ENCODE data around the gene SP4.

The SP4 gene

GRCh38 chr7:21443149-21443841 is 15.4 kb downstream of the SP4 start:
- TF ChIP-seq ZFX (IDR thresholded peaks at IDR 0.05; ENCODE audit: borderline replicate concordance) (no peak), CTCF (IDR thresholded peaks at IDR 0.05) (no peak)
- no peak overlapping the region for H3K27ac ChIP-seq

DNA sequence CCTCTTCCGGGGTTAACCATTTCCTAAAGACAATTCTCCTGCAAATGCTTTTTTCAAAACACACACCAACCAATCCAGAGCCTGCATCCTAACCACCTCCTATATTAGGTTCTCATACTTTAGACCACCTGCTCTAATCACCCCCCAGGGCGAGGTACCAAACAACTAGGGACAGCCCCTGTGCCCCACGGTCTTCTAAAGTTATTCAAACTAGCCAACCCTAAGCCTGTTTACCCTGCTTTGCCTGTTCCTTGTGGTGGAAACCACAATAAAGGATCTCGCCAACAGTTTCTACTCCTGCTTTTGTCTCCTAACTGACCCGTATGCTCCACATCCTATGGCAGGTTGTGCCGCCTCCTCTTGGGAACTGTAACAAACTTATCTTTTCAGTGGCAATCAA is 21.1 kb downstream of the SP4 start:
- TF ChIP-seq ZFX (IDR thresholded peaks at IDR 0.05; ENCODE audit: borderline replicate concordance): no peak
- no peak overlapping the region for H3K27ac ChIP-seq

- TF ChIP-seq CTCF (IDR thresholded peaks at IDR 0.05): no peak
- TF ChIP-seq ZFX (IDR thresholded peaks at IDR 0.05; ENCODE audit: borderline replicate concordance): no peak
- H3K27ac ChIP-seq: no peak overlapping the region
These were observed 22.2 kb downstream of the SP4 start for GRCh38 chr7:21450076-21450475.

DNA sequence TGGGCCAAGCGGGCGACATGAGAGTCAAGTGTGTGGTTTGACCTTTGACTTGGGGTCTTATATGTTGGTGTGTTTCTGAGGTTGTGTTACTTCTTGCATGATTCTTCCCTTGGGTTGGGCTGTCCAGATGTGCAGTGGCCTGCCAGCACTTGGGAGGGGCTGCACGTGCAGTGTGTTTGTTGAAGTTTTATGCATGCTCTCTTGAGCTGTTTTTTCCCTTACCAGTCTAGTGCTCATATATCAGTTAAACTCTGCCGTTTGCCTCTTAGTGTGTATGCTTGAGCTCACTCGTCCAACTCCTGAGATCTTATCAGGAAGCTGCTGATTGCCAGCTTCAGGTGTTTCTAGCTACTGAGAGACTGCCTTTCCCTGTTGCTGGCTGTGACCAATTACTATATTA is 23.1 kb downstream of the SP4 start:
- H3K27ac ChIP-seq: no peak overlapping the region
- TF ChIP-seq ZFX (IDR thresholded peaks at IDR 0.05; ENCODE audit: borderline replicate concordance) (no peak), CTCF (IDR thresholded peaks at IDR 0.05) (no peak)

GRCh38 chr7:21454182-21454581 is 26.3 kb downstream of the SP4 start:
- TF ChIP-seq CTCF (IDR thresholded peaks at IDR 0.05) (no peak), ZFX (IDR thresholded peaks at IDR 0.05; ENCODE audit: borderline replicate concordance) (no peak)
- no peak overlapping the region for H3K27ac ChIP-seq

GRCh38 chr7:21454906-21455305 is 27.0 kb downstream of the SP4 start:
- TF ChIP-seq CTCF (IDR thresholded peaks at IDR 0.05) (no peak), ZFX (IDR thresholded peaks at IDR 0.05; ENCODE audit: borderline replicate concordance) (no peak)
- H3K27ac ChIP-seq: no peak overlapping the region

DNA sequence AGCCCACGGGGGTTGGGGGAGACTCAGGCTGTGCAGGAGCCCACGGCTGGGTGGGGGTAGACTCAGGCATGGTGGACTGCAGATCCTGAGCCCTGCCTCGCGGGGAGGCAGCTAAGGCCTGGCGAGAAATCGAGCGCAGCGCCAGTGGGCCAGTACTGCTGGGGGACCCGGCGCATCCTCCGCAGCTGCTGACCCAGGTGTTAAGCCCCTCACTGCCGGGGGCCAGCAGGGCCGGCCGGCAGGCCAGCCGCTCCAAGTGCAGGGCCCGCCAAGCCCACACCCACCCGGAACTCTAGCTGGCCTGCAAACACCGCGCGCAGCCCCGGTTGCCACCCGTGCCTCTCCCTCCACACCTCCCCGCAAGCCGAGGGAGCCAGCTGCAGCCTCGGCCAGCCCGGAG is 33.4 kb downstream of the SP4 start:
- no peak overlapping the region for H3K27ac ChIP-seq
- no peak for TF ChIP-seq CTCF (IDR thresholded peaks at IDR 0.05)
- no peak for TF ChIP-seq ZFX (IDR thresholded peaks at IDR 0.05; ENCODE audit: borderline replicate concordance)

DNA sequence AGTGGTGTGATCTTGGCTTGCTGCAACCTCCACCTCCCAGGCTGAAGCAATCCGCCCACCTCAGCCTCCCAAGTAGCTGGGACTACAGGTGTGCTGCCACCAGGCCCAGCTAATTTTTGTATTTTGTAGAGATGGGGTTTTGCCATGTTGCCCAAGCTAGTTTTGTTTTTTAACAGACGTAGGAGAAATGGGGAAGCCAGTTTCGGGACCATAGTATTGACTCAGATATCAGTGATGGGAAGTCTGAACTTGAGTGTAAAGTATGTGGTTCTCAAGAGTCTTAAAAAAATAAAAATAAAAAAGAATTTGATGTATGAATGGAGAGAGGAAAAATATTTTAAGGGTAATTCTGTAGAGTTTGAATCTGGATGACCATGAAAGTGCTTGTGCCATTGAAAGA is 34.2 kb downstream of the SP4 start:
- H3K27ac ChIP-seq: no peak overlapping the region
- no peak for TF ChIP-seq CTCF (IDR thresholded peaks at IDR 0.05)
- TF ChIP-seq ZFX (IDR thresholded peaks at IDR 0.05; ENCODE audit: borderline replicate concordance): no peak

All from 22Rv1 (cell line).